ENCODE data around the gene VSIR.

Gene VSIR

GRCh38 chr10:71806704-71807556 is 33.6 kb upstream of the VSIR start:
- no peak for DNase-seq

GRCh38 chr10:71805776-71806703 is 32.7 kb upstream of the VSIR start:
- no peak for DNase-seq

- DNase-seq: no peak
These were observed 30.8 kb upstream of the VSIR start for GRCh38 chr10:71804077-71804476.

GRCh38 chr10:71802715-71803488 is 29.6 kb upstream of the VSIR start:
- no peak for DNase-seq

GRCh38 chr10:71802235-71802634 is 28.9 kb upstream of the VSIR start:
- DNase-seq: no peak

- DNase-seq: no peak
These were observed 28.0 kb upstream of the VSIR start for GRCh38 chr10:71801361-71801760.

GRCh38 chr10:71799608-71800453 is 26.5 kb upstream of the VSIR start:
- DNase-seq: no peak

GRCh38 chr10:71799112-71799511 is 25.8 kb upstream of the VSIR start:
- no peak for DNase-seq

GRCh38 chr10:71798308-71798624 is 24.9 kb upstream of the VSIR start:
- DNase-seq: no peak

GRCh38 chr10:71797533-71798307 is 24.4 kb upstream of the VSIR start:
- DNase-seq: no peak

- DNase-seq: no peak
These were observed 23.6 kb upstream of the VSIR start for GRCh38 chr10:71796749-71797405.

- no peak for DNase-seq
These were observed 21.9 kb upstream of the VSIR start for GRCh38 chr10:71795248-71795647.

GRCh38 chr10:71790749-71791440 is 17.6 kb upstream of the VSIR start:
- DNase-seq: no peak

GRCh38 chr10:71789871-71790270 is 16.6 kb upstream of the VSIR start:
- no peak for DNase-seq

- DNase-seq: no peak
These were observed 15.6 kb upstream of the VSIR start for GRCh38 chr10:71788954-71789353.

- DNase-seq: no peak
These were observed 11.5 kb upstream of the VSIR start for GRCh38 chr10:71784679-71785272.

- no peak for DNase-seq
These were observed 10.8 kb upstream of the VSIR start for GRCh38 chr10:71783917-71784678.

GRCh38 chr10:71782917-71783490 is 9.7 kb upstream of the VSIR start:
- DNase-seq: no peak
